IMR-90 (cell line): ENCODE measurements around the gene ZNF280B. TPM values are rescaled to one million over a fixed set of nuclear protein-coding genes. Genes with fewer than 3 reads are reported as not detected.

Experiments used
- ATAC-seq: fragments of 200-7000 bp; cut with Tn5 transposase; 2 replicates; pipeline ENCODE4 v1.9.1; 2020; ENCODE audit warnings: low read depth, mild to moderate bottlenecking, moderate library complexity
- BruUV-seq: library from RNA; stranded (reverse); fragments of 400-500 nt; replicated peaks from 2 replicates; lab custom pipeline; 2021; lab: Mats Ljungman, UMichigan
- CTCF ChIA-PET: fragments of 300-600 bp; formaldehyde crosslinking; extraction: SDS; loops from one replicate; lab custom pipeline; 2021; ENCODE audit warnings: antibody characterized with exemption; lab: Yijun Ruan, JAX
- POLR2A ChIA-PET: fragments of 300-600 bp; sonication (Branson Sonifier 250); formaldehyde crosslinking; loops from one replicate; lab custom pipeline; 2022; ENCODE audit warnings: antibody characterized with exemption; ENCODE audit not compliant: unreplicated experiment; lab: Charles Lee
- DNase-seq: peaks from one replicate; pipeline ENCODE4 v3.0.0; 2013
- H2AFZ ChIP-seq: replicated peaks from 2 replicates; pipeline ENCODE3; 2013; ENCODE audit warnings: low read length, mild to moderate bottlenecking; ENCODE audit not compliant: poor library complexity
- H2AK5ac ChIP-seq: 2 replicates; pipeline ENCODE4 v1.6.1; 2013; ENCODE audit warnings: low read depth, low read length, inconsistent platforms
- H2AK9ac ChIP-seq: replicated peaks from 2 replicates; pipeline ENCODE3; 2013; ENCODE audit warnings: mild to moderate bottlenecking, low read depth, low read length, moderate library complexity; ENCODE audit not compliant: poor library complexity
- H2BK120ac ChIP-seq: 2 replicates; pipeline ENCODE4 v1.6.1; 2013; ENCODE audit warnings: low read depth, low read length, inconsistent platforms
- H2BK15ac ChIP-seq: 3 replicates; pipeline ENCODE4 v1.6.1; 2013; ENCODE audit warnings: low read depth, low read length, inconsistent platforms
- H2BK20ac ChIP-seq: 2 replicates; pipeline ENCODE4 v1.6.1; 2013; ENCODE audit warnings: low read depth, mild to moderate bottlenecking, inconsistent platforms, low read length, moderate library complexity
- H2BK5ac ChIP-seq: 2 replicates; pipeline ENCODE4 v1.6.1; 2013; ENCODE audit warnings: mild to moderate bottlenecking, low read depth, low read length, inconsistent platforms; ENCODE audit not compliant: poor library complexity, severe bottlenecking
- H3K14ac ChIP-seq: replicated peaks from 2 replicates; pipeline ENCODE4 v1.6.1; 2013; ENCODE audit warnings: low read depth, low read length, inconsistent platforms
- H3K18ac ChIP-seq: 2 replicates; pipeline ENCODE4 v1.6.1; 2013; ENCODE audit warnings: low read depth, low read length, control low read depth
- H3K23ac ChIP-seq: 2 replicates; pipeline ENCODE4 v1.6.1; 2013; ENCODE audit warnings: low read depth, low read length, inconsistent platforms
- H3K27ac ChIP-seq: 2 replicates; pipeline ENCODE4 v1.5.1; 2013; ENCODE audit warnings: mild to moderate bottlenecking, control low read depth, low read length; ENCODE audit not compliant: insufficient read depth
- H3K27me3 ChIP-seq: 2 replicates; pipeline ENCODE4 v1.6.1; 2013; ENCODE audit warnings: low read length; ENCODE audit not compliant: control insufficient read depth, insufficient read depth
- H3K36me3 ChIP-seq: 2 replicates; pipeline ENCODE4 v1.6.1; 2013; ENCODE audit warnings: low read length, mixed read lengths; ENCODE audit not compliant: control insufficient read depth, insufficient read depth
- H3K4ac ChIP-seq: 2 replicates; pipeline ENCODE4 v1.6.1; 2013; ENCODE audit warnings: low read depth, low read length, inconsistent platforms
- H3K4me1 ChIP-seq: 2 replicates; pipeline ENCODE4 v1.6.1; 2013; ENCODE audit warnings: low read length, mixed read lengths; ENCODE audit not compliant: control insufficient read depth, insufficient read depth
- H3K4me2 ChIP-seq: 2 replicates; pipeline ENCODE4 v1.6.1; 2013; ENCODE audit warnings: low read depth, mild to moderate bottlenecking, control low read depth, low read length, moderate library complexity
- H3K4me3 ChIP-seq: 2 replicates; pipeline ENCODE4 v1.5.1; 2013; ENCODE audit warnings: low read depth, mild to moderate bottlenecking, control low read depth, low read length, moderate library complexity; ENCODE audit not compliant: insufficient read depth
- H3K56ac ChIP-seq: 2 replicates; pipeline ENCODE4 v1.6.1; 2013; ENCODE audit warnings: low read length, inconsistent platforms; ENCODE audit not compliant: insufficient read depth; ENCODE audit errors: extremely low read depth
- H3K79me1 ChIP-seq, 2 experiments: 2 replicates each; pipeline ENCODE4 v1.6.1; 2013; ENCODE audit warnings: low read length in 2 of 2, inconsistent platforms in 1 of 2, low read depth in 1 of 2
- H3K9ac ChIP-seq: 2 replicates; pipeline ENCODE4 v1.6.1; 2013; ENCODE audit warnings: low read depth, low read length, control low read depth
- H3K9me1 ChIP-seq: 2 replicates; pipeline ENCODE4 v1.6.1; 2013; ENCODE audit warnings: low read length, inconsistent platforms; ENCODE audit not compliant: insufficient read depth
- H3K9me3 ChIP-seq: 2 replicates; pipeline ENCODE4 v1.6.1; 2013; ENCODE audit warnings: low read length; ENCODE audit not compliant: control insufficient read depth, insufficient read depth
- H4K20me1 ChIP-seq: 2 replicates; pipeline ENCODE4 v1.6.1; 2013; ENCODE audit warnings: low read length, inconsistent platforms; ENCODE audit not compliant: insufficient read depth
- H4K5ac ChIP-seq: 2 replicates; pipeline ENCODE4 v1.6.1; 2013; ENCODE audit warnings: mild to moderate bottlenecking, low read depth, low read length, control low read depth
- H4K8ac ChIP-seq, 2 experiments: 2 replicates each; pipeline ENCODE4 v1.6.1; 2013; ENCODE audit warnings: low read depth in 2 of 2, low read length in 2 of 2, control low read depth in 1 of 2, inconsistent platforms in 1 of 2
- H4K91ac ChIP-seq: 2 replicates; pipeline ENCODE4 v1.6.1; 2013; ENCODE audit warnings: low read depth, low read length, inconsistent platforms; ENCODE audit not compliant: insufficient read depth
- CEBPB ChIP-seq: IDR thresholded peaks from 2 replicates; pipeline ENCODE4 v1.6.1; 2012; ENCODE audit warnings: low read depth, low read length, improper control_type of control experiment
- CTCF ChIP-seq: conservative IDR thresholded peaks from 2 replicates; pipeline ENCODE4 v1.5.1; 2012; ENCODE audit warnings: mild to moderate bottlenecking, low read depth, low read length, improper control_type of control experiment
- ELK1 ChIP-seq: fragments of 150-350 bp; IDR thresholded peaks from 2 replicates; pipeline ENCODE4 v1.6.1; 2016; ENCODE audit warnings: low read depth, mild to moderate bottlenecking, low read length, moderate library complexity, borderline replicate concordance
- RAD21 ChIP-seq: IDR thresholded peaks from 2 replicates; pipeline ENCODE4 v1.6.1; 2012; ENCODE audit warnings: low read length, improper control_type of control experiment
- SMC3 ChIP-seq: fragments of 150-350 bp; IDR thresholded peaks from 2 replicates; pipeline ENCODE4 v1.6.1; 2016; ENCODE audit warnings: low read depth, mild to moderate bottlenecking, antibody characterized with exemption, low read length, moderate library complexity
- WGBS, 2 experiments: methylation state at CpG; one replicate each; pipeline versions ENCODE4 v1.1.5 to v1.1.7; 2013; ENCODE audit warnings: missing lambda C conversion rate in 2 of 2; ENCODE audit not compliant: insufficient read length in 1 of 2; ENCODE audit errors: extremely low coverage in 2 of 2; 5-methylcytosine and 5-hydroxymethylcytosine counted together
- dilution Hi-C: fragments of 300-500 bp; cut with HindIII; formaldehyde crosslinking; loops from one replicate; pipeline ENCODE4 v1.14.3; 2018; ENCODE audit warnings: low sequenced_read_pairs; ENCODE audit not compliant: unreplicated experiment
- in situ Hi-C: fragments of 300-500 bp; cut with MboI; formaldehyde crosslinking; loops from 3 replicates; pipeline ENCODE4 v1.14.3; 2019; ENCODE audit warnings: low sequenced_read_pairs, inconsistent platforms, mixed read lengths
- intact Hi-C: fragments of 100-400 bp; cut with micrococcal nuclease; formaldehyde crosslinking; loops from 2 replicates; pipeline ENCODE4 v1.10.0; 2022
- polyA plus RNA-seq, 3 experiments: library from polyadenylated mRNA; depleted of rRNA; stranded (reverse); fragments of >200 nt; gene quantifications; 2 replicates each; pipeline ENCODE4 v1.2.3, GENCODE V29; 2012; ENCODE audit warnings: low replicate concordance in 1 of 3
- total RNA-seq: library from RNA; depleted of rRNA; stranded (reverse); fragments of >200 nt; gene quantifications from 2 replicates; pipeline ENCODE4 v1.2.3, GENCODE V29; 2012

ZNF280B gene
- total and polyA plus RNA-seq, 2 of the 4 experiments (the other 2 are of a cell fraction) = 0.65 to 1.4 TPM

- Histone ChIP-seq H2AK5ac (no peak overlapping the region), H4K8ac (no peak overlapping the region), H3K4ac (no peak overlapping the region), H3K36me3 (no peaks in the 10 kb centered on the region), H3K56ac (no peak overlapping the region), H3K9ac (no peak overlapping the region), H3K9me1 (no peaks in the 10 kb centered on the region), H2BK5ac (no peak overlapping the region), H3K4me2 (no peak overlapping the region), H2BK15ac (no peak overlapping the region), H3K14ac (no peak overlapping the region), H4K5ac (no peak overlapping the region), H2AFZ (no peak overlapping the region), H2AK9ac (no peak overlapping the region), H3K79me1 (no peaks in the 10 kb centered on the region), H3K4me3 (no peak overlapping the region), H3K23ac (no peak overlapping the region), H3K27ac (no peak overlapping the region), H2BK20ac (no peak overlapping the region), H3K9me3 (no peaks in the 10 kb centered on the region), H3K27me3 (peaks cover 6% of the 10 kb centered on the region), H3K18ac (no peak overlapping the region), H2BK120ac (no peak overlapping the region), H3K4me1 (no peaks in the 10 kb centered on the region), H4K91ac (no peak overlapping the region), H4K20me1 (no peaks in the 10 kb centered on the region)
- no CpG with 5 or more reads among the region's 4 CpGs for WGBS, 2 experiments
- TF ChIP-seq CEBPB (no peak), SMC3 (no peak), RAD21 (no peak), CTCF (no peak), ELK1 (no peak)
- in situ Hi-C loops (no loop called here), intact Hi-C loops (no loop called here), dilution Hi-C loops (no loop called here)
- ChIA-PET POLR2A (no interaction called here), CTCF (no interaction called here)
- DNase-seq (no peak), ATAC-seq (no peak)
- no TSS peak for BruUV-seq
Measured at GRCh38 chr22:22554587-22555284, 46.2 kb upstream of the ZNF280B start.
